HepG2 (cell line): ENCODE measurements around the gene CFAP210. TPM values are rescaled to one million over a fixed set of nuclear protein-coding genes. Genes with fewer than 3 reads are reported as not detected.

Experiments used
- CAMTA2 ChIP-seq: sonication (generic); formaldehyde crosslinking; IDR thresholded peaks from 2 replicates; pipeline ENCODE4 v1.4.0; 2020; ENCODE audit warnings: mild to moderate bottlenecking, missing genetic modification reagents, borderline replicate concordance
- CHD4 ChIP-seq: fragments of 200-600 bp; sonication (generic); IDR thresholded peaks from 2 replicates; pipeline ENCODE4 v1.7.0; 2017; ENCODE audit warnings: mild to moderate bottlenecking, low read length, borderline replicate concordance
- DPF2 ChIP-seq: sonication (generic); formaldehyde crosslinking; IDR thresholded peaks from 2 replicates; pipeline ENCODE4 v1.4.0; 2020; ENCODE audit warnings: mild to moderate bottlenecking, low read depth, missing genetic modification reagents, borderline replicate concordance
- EHMT2 ChIP-seq: fragments of 200-600 bp; sonication (generic); IDR thresholded peaks from 2 replicates; pipeline ENCODE4 v1.7.0; 2017; ENCODE audit warnings: antibody characterized with exemption, low read depth, low read length, borderline replicate concordance
- GATA4 ChIP-seq: sonication (generic); IDR thresholded peaks from 2 replicates; pipeline ENCODE4 v1.6.1; 2016; ENCODE audit warnings: antibody characterized with exemption, low read depth, borderline replicate concordance
- GLI4 ChIP-seq: sonication (generic); formaldehyde crosslinking; IDR thresholded peaks from 2 replicates; pipeline ENCODE4 v1.5.1; 2020; ENCODE audit warnings: missing genetic modification reagents, mild to moderate bottlenecking, moderate library complexity, borderline replicate concordance
- KDM5B ChIP-seq: sonication (generic); formaldehyde crosslinking; IDR thresholded peaks from 2 replicates; pipeline ENCODE4 v1.4.0; 2020; ENCODE audit warnings: missing genetic modification reagents, mild to moderate bottlenecking, borderline replicate concordance
- MEIS2 ChIP-seq: sonication (generic); formaldehyde crosslinking; IDR thresholded peaks from 2 replicates; pipeline ENCODE4 v1.9.0; 2021; ENCODE audit warnings: mild to moderate bottlenecking, missing genetic modification reagents
- PHF8 ChIP-seq: sonication (generic); formaldehyde crosslinking; IDR thresholded peaks from 2 replicates; pipeline ENCODE4 v1.5.0; 2020; ENCODE audit warnings: missing genetic modification reagents
- RCOR2 ChIP-seq: IDR thresholded peaks from 2 replicates; pipeline ENCODE4 v1.6.1; 2016; ENCODE audit warnings: missing biosample characterization, missing genetic modification reagents
- STAT5B ChIP-seq: sonication (generic); formaldehyde crosslinking; IDR thresholded peaks from 2 replicates; pipeline ENCODE4 v1.4.0; 2020; ENCODE audit warnings: missing genetic modification reagents
- TOPORS ChIP-seq: sonication (generic); formaldehyde crosslinking; IDR thresholded peaks from 2 replicates; pipeline ENCODE4 v1.8.0; 2023; ENCODE audit warnings: mild to moderate bottlenecking, missing genetic modification reagents
- ZFYVE20 ChIP-seq: sonication (generic); formaldehyde crosslinking; IDR thresholded peaks from 2 replicates; pipeline ENCODE4 v1.8.0; 2023; ENCODE audit warnings: low read depth, mild to moderate bottlenecking, moderate library complexity, missing genetic modification reagents, borderline replicate concordance
- ZNF136 ChIP-seq: sonication (generic); formaldehyde crosslinking; IDR thresholded peaks from 2 replicates; pipeline ENCODE4 v1.8.1; 2022; ENCODE audit warnings: low read depth, mild to moderate bottlenecking, moderate library complexity, missing genetic modification reagents
- ZNF484 ChIP-seq: sonication (generic); formaldehyde crosslinking; IDR thresholded peaks from 2 replicates; pipeline ENCODE4 v1.5.1; 2020; ENCODE audit warnings: mild to moderate bottlenecking, low read depth, missing genetic modification reagents, borderline replicate concordance
- ZNF558 ChIP-seq: sonication (generic); formaldehyde crosslinking; IDR thresholded peaks from 2 replicates; pipeline ENCODE4 v1.9.0; 2022; ENCODE audit warnings: mild to moderate bottlenecking, missing genetic modification reagents, borderline replicate concordance
- ZNF576 ChIP-seq: sonication (generic); formaldehyde crosslinking; IDR thresholded peaks from 2 replicates; pipeline ENCODE4 v1.4.0; 2020; ENCODE audit warnings: mild to moderate bottlenecking, missing genetic modification reagents
- ZNF687 ChIP-seq: sonication (generic); formaldehyde crosslinking; IDR thresholded peaks from 2 replicates; pipeline ENCODE4 v1.5.1; 2020; ENCODE audit warnings: mild to moderate bottlenecking, missing genetic modification reagents, moderate library complexity
- polyA plus RNA-seq, 8 experiments: library from polyadenylated mRNA; depleted of rRNA in 3 of 8; stranded (reverse) in 7 of 8; unstranded in 1 of 8; fragments of >200 nt; fragmentation: Illumina TruSeq in 4 of 8; extraction: Trizol in 4 of 8; gene quantifications; 2 replicates each; pipeline versions ENCODE4 v1.2.1 to v1.2.3, GENCODE V29; 2011 to 2016; ENCODE audit warnings: low read depth in 4 of 8, missing spikeins in 1 of 8, mixed read lengths in 1 of 8; ENCODE audit not compliant: insufficient read depth in 1 of 8
- total RNA-seq, 5 experiments: library from RNA; depleted of rRNA; stranded (reverse); fragments of >200 nt; fragmentation: Illumina TruSeq; extraction: Trizol; gene quantifications; 2 replicates each; pipeline ENCODE4 v1.2.3, GENCODE V29; 2016; ENCODE audit warnings: low read depth in 1 of 5
- TF ChIP-seq, protein P1 (sequence below): sonication (generic); formaldehyde crosslinking; IDR thresholded peaks from 2 replicates; pipeline ENCODE4 v1.4.0; 2020; ENCODE audit warnings: missing genetic modification reagents, borderline replicate concordance
- TF ChIP-seq, protein P2 (sequence below): sonication (generic); formaldehyde crosslinking; IDR thresholded peaks from 2 replicates; pipeline ENCODE4 v1.4.0; 2020; ENCODE audit warnings: missing genetic modification reagents

Gene CFAP210
- total and polyA plus RNA-seq, 2 of the 13 experiments (the other 11 are each of a cell fraction or from before 2014, with no cell fraction given): 0.18 TPM; not detected in 1

DNA sequence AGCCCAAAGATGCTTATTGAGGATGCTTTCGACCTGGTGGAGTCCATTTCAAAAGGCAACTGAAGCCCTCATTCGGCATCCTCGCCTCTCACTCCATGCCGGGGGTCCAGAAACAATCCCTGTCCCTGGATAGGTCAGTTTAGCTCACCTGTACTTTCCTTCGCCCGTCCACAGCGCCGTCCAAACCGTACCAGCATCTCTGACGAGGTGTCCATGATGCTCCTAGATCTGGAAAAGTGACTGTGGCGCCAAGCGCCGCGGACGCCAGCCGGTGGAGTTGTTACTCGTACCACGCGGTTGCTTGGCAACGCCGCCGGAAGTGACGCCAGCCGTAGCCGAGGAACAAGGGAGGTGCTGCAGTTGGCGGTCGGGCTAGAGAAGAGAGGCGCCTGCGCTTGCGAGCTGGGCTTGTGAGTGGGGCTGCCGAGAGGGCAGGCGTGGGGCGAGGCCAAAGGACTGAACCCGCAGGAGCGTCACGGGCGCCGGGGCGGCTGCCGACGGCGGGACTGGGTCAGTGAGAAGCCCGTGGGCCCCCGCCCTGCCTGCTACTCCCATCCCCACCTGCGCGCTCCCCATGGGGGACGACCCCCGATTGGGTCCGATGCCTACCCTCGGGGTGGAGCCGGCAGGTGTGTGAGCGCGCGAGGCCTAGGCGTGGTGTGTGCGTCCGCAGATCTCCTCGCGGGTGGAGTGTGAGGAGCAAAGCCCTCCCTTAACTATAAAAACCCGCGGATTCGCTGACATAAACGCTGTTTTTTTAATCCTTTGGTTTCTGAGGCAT, at the start of gene CFAP210, which contains the start of gene PHOSPHO2 (continued):
- TF ChIP-seq, protein P1, sequence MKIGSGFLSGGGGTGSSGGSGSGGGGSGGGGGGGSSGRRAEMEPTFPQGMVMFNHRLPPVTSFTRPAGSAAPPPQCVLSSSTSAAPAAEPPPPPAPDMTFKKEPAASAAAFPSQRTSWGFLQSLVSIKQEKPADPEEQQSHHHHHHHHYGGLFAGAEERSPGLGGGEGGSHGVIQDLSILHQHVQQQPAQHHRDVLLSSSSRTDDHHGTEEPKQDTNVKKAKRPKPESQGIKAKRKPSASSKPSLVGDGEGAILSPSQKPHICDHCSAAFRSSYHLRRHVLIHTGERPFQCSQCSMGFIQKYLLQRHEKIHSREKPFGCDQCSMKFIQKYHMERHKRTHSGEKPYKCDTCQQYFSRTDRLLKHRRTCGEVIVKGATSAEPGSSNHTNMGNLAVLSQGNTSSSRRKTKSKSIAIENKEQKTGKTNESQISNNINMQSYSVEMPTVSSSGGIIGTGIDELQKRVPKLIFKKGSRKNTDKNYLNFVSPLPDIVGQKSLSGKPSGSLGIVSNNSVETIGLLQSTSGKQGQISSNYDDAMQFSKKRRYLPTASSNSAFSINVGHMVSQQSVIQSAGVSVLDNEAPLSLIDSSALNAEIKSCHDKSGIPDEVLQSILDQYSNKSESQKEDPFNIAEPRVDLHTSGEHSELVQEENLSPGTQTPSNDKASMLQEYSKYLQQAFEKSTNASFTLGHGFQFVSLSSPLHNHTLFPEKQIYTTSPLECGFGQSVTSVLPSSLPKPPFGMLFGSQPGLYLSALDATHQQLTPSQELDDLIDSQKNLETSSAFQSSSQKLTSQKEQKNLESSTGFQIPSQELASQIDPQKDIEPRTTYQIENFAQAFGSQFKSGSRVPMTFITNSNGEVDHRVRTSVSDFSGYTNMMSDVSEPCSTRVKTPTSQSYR: peak; percentile 22; the same call in 1 of the 2 replicates
- TF ChIP-seq KDM5B (CRISPR knock-in tag) (peak; percentile 99), GLI4 (CRISPR knock-in tag) (peak; percentile 88; the same call in 1 of the 2 replicates), ZNF136 (peak; percentile 96), PHF8 (CRISPR knock-in tag) (peak; percentile 95), GATA4 (0 out of 2 replicates have a peak, but pooled peaks have one; percentile 70), DPF2 (CRISPR knock-in tag) (no peak), CAMTA2 (CRISPR knock-in tag) (peak; percentile 95), ZFYVE20 (CRISPR knock-in tag) (no peak), ZNF687 (CRISPR knock-in tag) (peak; percentile 98), MEIS2 (CRISPR knock-in tag) (peak; percentile 91), TOPORS (peak; percentile 98), EHMT2 (no peak; the same call in 1 of the 2 replicates), STAT5B (CRISPR knock-in tag) (no peak; the same call in 1 of the 2 replicates), RCOR2 (CRISPR knock-in tag) (no peak), ZNF576 (CRISPR knock-in tag) (peak; percentile 88; the same call in 1 of the 2 replicates), ZNF484 (CRISPR knock-in tag) (no peak), CHD4 (no peak), ZNF558 (no peak)
- TF ChIP-seq, protein P2, sequence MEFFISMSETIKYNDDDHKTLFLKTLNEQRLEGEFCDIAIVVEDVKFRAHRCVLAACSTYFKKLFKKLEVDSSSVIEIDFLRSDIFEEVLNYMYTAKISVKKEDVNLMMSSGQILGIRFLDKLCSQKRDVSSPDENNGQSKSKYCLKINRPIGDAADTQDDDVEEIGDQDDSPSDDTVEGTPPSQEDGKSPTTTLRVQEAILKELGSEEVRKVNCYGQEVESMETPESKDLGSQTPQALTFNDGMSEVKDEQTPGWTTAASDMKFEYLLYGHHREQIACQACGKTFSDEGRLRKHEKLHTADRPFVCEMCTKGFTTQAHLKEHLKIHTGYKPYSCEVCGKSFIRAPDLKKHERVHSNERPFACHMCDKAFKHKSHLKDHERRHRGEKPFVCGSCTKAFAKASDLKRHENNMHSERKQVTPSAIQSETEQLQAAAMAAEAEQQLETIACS (CRISPR knock-in tag): peak; percentile 69; the same call in 1 of the 2 replicates
